Muscle layer of duodenum (tissue), 2 donors: ENCODE data around the gene CACNA2D2.

ENCODE experiments used
- H3K27ac ChIP-seq: one replicate; pipeline ENCODE4 v1.7.0; 2013; ENCODE audit warnings: mild to moderate bottlenecking, low read length
- H3K27me3 ChIP-seq: one replicate; pipeline ENCODE4 v1.7.0; 2013; ENCODE audit warnings: low read depth, mild to moderate bottlenecking, control low read depth, low read length
- H3K36me3 ChIP-seq, 2 donors: one replicate each; pipeline ENCODE4 v1.7.0; 2013; ENCODE audit warnings: low read length in 2 of 2, control low read depth in 1 of 2, mild to moderate bottlenecking in 1 of 2; ENCODE audit not compliant: insufficient read depth in 2 of 2, control insufficient read depth in 1 of 2
- H3K4me1 ChIP-seq, 2 donors: one replicate each; pipeline ENCODE4 v1.7.0; 2013; ENCODE audit warnings: low read length in 2 of 2, mild to moderate bottlenecking in 2 of 2, control low read depth in 1 of 2, moderate library complexity in 1 of 2; ENCODE audit not compliant: insufficient read depth in 2 of 2, control insufficient read depth in 1 of 2
- H3K4me3 ChIP-seq, 2 donors: one replicate each; pipeline ENCODE4 v1.7.0; 2013; ENCODE audit warnings: low read length in 2 of 2, low read depth in 1 of 2, mild to moderate bottlenecking in 1 of 2
- H3K9me3 ChIP-seq, 2 donors: one replicate each; pipeline ENCODE4 v1.7.0; 2013; ENCODE audit warnings: low read length in 2 of 2, control low read depth in 1 of 2, mild to moderate bottlenecking in 1 of 2; ENCODE audit not compliant: control insufficient read depth in 1 of 2
- donor health status: healthy.

The CACNA2D2 gene

GRCh38 chr3:50325113-50325480, 178.3 kb downstream of the CACNA2D2 start:
- Histone ChIP-seq H3K4me1 (peaks cover 20 to 54% of the 10 kb centered on the region in 2 donors), H3K27ac (peak overlapping the region; percentile 8), H3K27me3 (no peaks in the 10 kb centered on the region), H3K36me3 (peaks cover 7 to 21% of the 10 kb centered on the region in 2 donors), H3K9me3 (no peaks in the 10 kb centered on the region), H3K4me3 (no peak overlapping the region)

GRCh38 chr3:50324351-50325112, 178.9 kb downstream of the CACNA2D2 start:
- Histone ChIP-seq H3K4me1 (peaks cover 22 to 59% of the 10 kb centered on the region in 2 donors), H3K9me3 (no peaks in the 10 kb centered on the region), H3K36me3 (peaks cover 5 to 17% of the 10 kb centered on the region in 2 donors), H3K27me3 (no peaks in the 10 kb centered on the region), H3K27ac (peak overlapping the region; percentile 46), H3K4me3 (no peak overlapping the region)

GRCh38 chr3:50323614-50324199, 179.7 kb downstream of the CACNA2D2 start:
- H3K27me3 ChIP-seq = no peaks in the 10 kb centered on the region
- H3K9me3 ChIP-seq = no peaks in the 10 kb centered on the region
- H3K4me3 ChIP-seq = no peak overlapping the region
- peaks cover 9 to 22% of the 10 kb centered on the region in 2 donors for H3K36me3 ChIP-seq
- H3K4me1 ChIP-seq = peaks cover 27 to 66% of the 10 kb centered on the region in 2 donors
- H3K27ac ChIP-seq = peak overlapping the region; percentile 91

GRCh38 chr3:50323092-50323600, 180.3 kb downstream of the CACNA2D2 start:
- Histone ChIP-seq H3K9me3 (no peaks in the 10 kb centered on the region), H3K4me3 (no peak overlapping the region), H3K27me3 (no peaks in the 10 kb centered on the region), H3K4me1 (peaks cover 26 to 68% of the 10 kb centered on the region in 2 donors), H3K36me3 (peaks cover 13 to 28% of the 10 kb centered on the region in 2 donors), H3K27ac (peak overlapping the region; percentile 91)

GRCh38 chr3:50322386-50323091, 180.9 kb downstream of the CACNA2D2 start, which contains the start of gene HYAL2:
HYAL2 (minus strand) TSS chr3:50322745; CDS start chr3:50320489, 2,256 bp downstream.
- peaks cover 14 to 28% of the 10 kb centered on the region in 2 donors for H3K36me3 ChIP-seq
- peaks cover 30 to 71% of the 10 kb centered on the region in 2 donors for H3K4me1 ChIP-seq
- H3K4me3 ChIP-seq = peak within 1 kb of the TSS; percentile 87 to 95

GRCh38 chr3:50322115-50322385, 181.4 kb downstream of the CACNA2D2 start:
- Histone ChIP-seq H3K4me1 (peaks cover 25 to 71% of the 10 kb centered on the region in 2 donors), H3K27ac (peak overlapping the region; percentile 91), H3K36me3 (peaks cover 14 to 28% of the 10 kb centered on the region in 2 donors), H3K27me3 (no peaks in the 10 kb centered on the region), H3K4me3 (peak overlapping the region; percentile 87 to 95), H3K9me3 (no peaks in the 10 kb centered on the region)

More at GRCh38 chr3:50322386-50323091, 180.9 kb downstream of the CACNA2D2 start, which contains the start of gene HYAL2:
- H3K9me3 ChIP-seq = no peaks in the 10 kb centered on the region
- H3K27me3 ChIP-seq = no peaks in the 10 kb centered on the region
- peak within 1 kb of the TSS; percentile 91 for H3K27ac ChIP-seq

- peak overlapping the region; percentile 87 to 95 for H3K4me3 ChIP-seq
- H3K9me3 ChIP-seq = no peaks in the 10 kb centered on the region
- no peaks in the 10 kb centered on the region for H3K27me3 ChIP-seq
- peak overlapping the region; percentile 91 for H3K27ac ChIP-seq
- peaks cover 14 to 28% of the 10 kb centered on the region in 2 donors for H3K36me3 ChIP-seq
- H3K4me1 ChIP-seq = peaks cover 23 to 67% of the 10 kb centered on the region in 2 donors
These were observed 181.9 kb downstream of the CACNA2D2 start for GRCh38 chr3:50321336-50322114.

- Histone ChIP-seq H3K27me3 (no peaks in the 10 kb centered on the region), H3K4me3 (peak overlapping the region; percentile 87 to 95), H3K36me3 (peaks cover 14 to 21% of the 10 kb centered on the region in 2 donors), H3K4me1 (peaks cover 23 to 66% of the 10 kb centered on the region in 2 donors), H3K27ac (peak overlapping the region; percentile 91), H3K9me3 (no peaks in the 10 kb centered on the region)
These were observed 182.5 kb downstream of the CACNA2D2 start for GRCh38 chr3:50320853-50321335.

GRCh38 chr3:50319894-50320625, 183.4 kb downstream of the CACNA2D2 start:
- peak overlapping the region; percentile 91 for H3K27ac ChIP-seq
- peaks cover 23 to 65% of the 10 kb centered on the region in 2 donors for H3K4me1 ChIP-seq
- no peaks in the 10 kb centered on the region for H3K27me3 ChIP-seq
- peaks cover 16 to 17% of the 10 kb centered on the region in 2 donors for H3K36me3 ChIP-seq
- H3K4me3 ChIP-seq = peak overlapping the region; percentile 87 to 95
- no peaks in the 10 kb centered on the region for H3K9me3 ChIP-seq
